Esophagus squamous epithelium (tissue), 5 donors: ENCODE data around the gene RD3L. TPM values are rescaled to one million over a fixed set of nuclear protein-coding genes. Genes with fewer than 3 reads are reported as not detected.

Experiments
- DNase-seq: peaks from one replicate; lab custom pipeline; 2025; lab: John Stamatoyannopoulos, UW
- H3K27ac ChIP-seq, 4 donors: fragments of 200-600 bp; sonication (generic); one replicate each; pipeline ENCODE4 v1.5.1; 2016 to 2019; ENCODE audit warnings: mild to moderate bottlenecking in 1 of 4
- H3K27me3 ChIP-seq, 4 donors: fragments of 200-600 bp; sonication (generic); 1 replicate in 3 of 4; 2 replicates in 1 of 4; pipeline versions ENCODE4 v1.5.1 to v1.6.0; 2017 to 2021; ENCODE audit warnings: antibody characterized with exemption in 1 of 4
- H3K36me3 ChIP-seq, 3 donors: fragments of 200-600 bp; sonication (generic); one replicate each; pipeline ENCODE4 v1.5.1; 2016 to 2019
- H3K4me1 ChIP-seq, 3 donors: fragments of 200-600 bp; sonication (generic); one replicate each; pipeline ENCODE4 v1.5.1; 2017 to 2019
- H3K4me3 ChIP-seq, 4 donors: fragments of 200-600 bp; sonication (generic); 1 replicate in 3 of 4; 2 replicates in 1 of 4; pipeline ENCODE4 v1.5.1; 2016 to 2019; ENCODE audit warnings: mild to moderate bottlenecking in 2 of 4, moderate library complexity in 1 of 4
- H3K9me3 ChIP-seq, 3 donors: fragments of 200-600 bp; sonication (generic); one replicate each; pipeline ENCODE4 v1.5.1; 2016 to 2019
- CTCF ChIP-seq, 6 experiments: fragments of 450-650 bp in 4 of 6; fragments of 200-600 bp in 2 of 6; sonication (generic) in 2 of 6; IDR thresholded peaks; one replicate each; pipeline ENCODE4 v1.5.1; 2016 to 2019; ENCODE audit warnings: antibody characterized with exemption in 6 of 6, mild to moderate bottlenecking in 4 of 6, moderate library complexity in 4 of 6
- POLR2A ChIP-seq, 4 donors: fragments of 450-650 bp; IDR thresholded peaks; one replicate each; pipeline ENCODE4 v1.6.1; 2017; ENCODE audit warnings: antibody characterized with exemption in 4 of 4, mild to moderate bottlenecking in 4 of 4, moderate library complexity in 3 of 4
- WGBS, 2 donors: methylation state at CpG; one replicate each; pipeline ENCODE4 v1.1.5; 2018; 5-methylcytosine and 5-hydroxymethylcytosine counted together
- intact Hi-C: fragments of 100-400 bp; cut with DNase I; formaldehyde crosslinking; loops from one replicate; pipeline ENCODE4 v1.15.0; 2022
- total RNA-seq, 4 donors: library from RNA; depleted of rRNA; stranded (reverse); fragments of >200 nt; gene quantifications; one replicate each; pipeline ENCODE4 v1.1.0, GENCODE V29; 2016
- donor health status: DM: yes; HTN: yes; CAD: no.

Gene RD3L
- total RNA-seq, 4 donors from 2014 or later: not detected

GRCh38 chr14:103960457-103961055, 18.2 kb upstream of the RD3L start:
- no peak for DNase-seq
- Histone ChIP-seq H3K27me3 (peaks cover 0 to 5% (median 0%) of the 10 kb centered on the region in 4 donors), H3K36me3 (no peaks in the 10 kb centered on the region), H3K4me3 (no peak overlapping the region), H3K9me3 (no peaks in the 10 kb centered on the region), H3K27ac (no peak overlapping the region), H3K4me1 (no peaks in the 10 kb centered on the region)
- intact Hi-C loops: no loop called here
- WGBS, 2 donors: 67 to 68% methylated on average over 11 of the region's 11 CpGs
- no peak for TF ChIP-seq CTCF (IDR thresholded peaks at IDR 0.05)
- TF ChIP-seq POLR2A (IDR thresholded peaks at IDR 0.05): no peak

- DNase-seq: no peak
- Histone ChIP-seq H3K4me1 (no peaks in the 10 kb centered on the region), H3K27ac (no peak overlapping the region), H3K27me3 (peaks cover 0 to 36% (median 0%) of the 10 kb centered on the region in 4 donors), H3K9me3 (peaks cover 0 to 5% (median 0%) of the 10 kb centered on the region in 3 donors), H3K36me3 (no peaks in the 10 kb centered on the region), H3K4me3 (no peak overlapping the region)
- intact Hi-C loops: no loop called here
- WGBS, 2 donors: 49 to 69% methylated on average over 5 of the region's 5 CpGs
- TF ChIP-seq CTCF (IDR thresholded peaks at IDR 0.05) (no peak), POLR2A (IDR thresholded peaks at IDR 0.05) (no peak)
Measured at GRCh38 chr14:103949131-103949790, 6.9 kb upstream of the RD3L start.

GRCh38 chr14:103948442-103948841, 6.1 kb upstream of the RD3L start:
- Histone ChIP-seq H3K4me3 (no peak overlapping the region), H3K9me3 (peaks cover 0 to 5% (median 0%) of the 10 kb centered on the region in 3 donors), H3K27me3 (peaks cover 0 to 34% (median 0%) of the 10 kb centered on the region in 4 donors), H3K27ac (no peak overlapping the region), H3K4me1 (no peaks in the 10 kb centered on the region), H3K36me3 (no peaks in the 10 kb centered on the region)
- 72 to 80% methylated on average over 2 of the region's 2 CpGs for WGBS, 2 donors
- intact Hi-C loops: no loop called here
- no peak for TF ChIP-seq POLR2A (IDR thresholded peaks at IDR 0.05)
- no peak for TF ChIP-seq CTCF (IDR thresholded peaks at IDR 0.05)
- DNase-seq: no peak

GRCh38 chr14:103946975-103947374, 4.6 kb upstream of the RD3L start:
- Histone ChIP-seq H3K36me3 (no peaks in the 10 kb centered on the region), H3K4me1 (no peaks in the 10 kb centered on the region), H3K27ac (no peak overlapping the region), H3K27me3 (peaks cover 0 to 45% (median 0%) of the 10 kb centered on the region in 4 donors), H3K4me3 (no peak overlapping the region), H3K9me3 (peaks cover 0 to 5% (median 0%) of the 10 kb centered on the region in 3 donors)
- 88 to 91% methylated on average over 2 of the region's 2 CpGs for WGBS, 2 donors
- TF ChIP-seq POLR2A (IDR thresholded peaks at IDR 0.05) (no peak), CTCF (IDR thresholded peaks at IDR 0.05) (no peak)
- no peak for DNase-seq
- intact Hi-C loops: no loop called here

GRCh38 chr14:103943673-103944072, 1.3 kb upstream of the RD3L start:
- Histone ChIP-seq H3K4me1 (no peaks in the 10 kb centered on the region), H3K27ac (no peak overlapping the region), H3K36me3 (no peaks in the 10 kb centered on the region), H3K4me3 (no peak overlapping the region), H3K27me3 (peaks cover 0 to 69% (median 0%) of the 10 kb centered on the region in 4 donors), H3K9me3 (peaks cover 0 to 5% (median 0%) of the 10 kb centered on the region in 3 donors)
- DNase-seq: no peak
- intact Hi-C loops: no loop called here
- 51 to 56% methylated on average over 5 of the region's 5 CpGs for WGBS, 2 donors
- TF ChIP-seq POLR2A (IDR thresholded peaks at IDR 0.05) (no peak), CTCF (IDR thresholded peaks at IDR 0.05) (no peak)
